Chondrocyte (in vitro differentiated cells): ENCODE results near the gene LONP1. TPM values are rescaled to one million over a fixed set of nuclear protein-coding genes. Genes with fewer than 3 reads are reported as not detected.

ENCODE experiments used
- DNase-seq: peaks from one replicate; pipeline ENCODE4 v3.0.0; 2021; ENCODE audit warnings: mixed read lengths, low spot score
- H3K27ac Mint-ChIP-seq: one replicate; pipeline ENCODE4 v1.8.0; 2021; ENCODE audit warnings: mild to moderate bottlenecking, moderate library complexity, mixed read lengths; ENCODE audit not compliant: unreplicated experiment
- H3K27me3 Mint-ChIP-seq: 2 replicates; pipeline ENCODE4 v1.8.0; 2021; ENCODE audit warnings: low read depth, mixed read lengths
- H3K36me3 Mint-ChIP-seq: 2 replicates; pipeline ENCODE4 v1.8.0; 2021; ENCODE audit warnings: low read depth, mixed read lengths
- H3K4me1 Mint-ChIP-seq: 2 replicates; pipeline ENCODE4 v1.8.0; 2021; ENCODE audit warnings: low read depth, mild to moderate bottlenecking, mixed read lengths
- H3K4me3 Mint-ChIP-seq: one replicate; pipeline ENCODE4 v1.8.0; 2021; ENCODE audit warnings: mild to moderate bottlenecking, moderate library complexity, mixed read lengths; ENCODE audit not compliant: unreplicated experiment
- H3K9me3 Mint-ChIP-seq: 2 replicates; pipeline ENCODE4 v1.8.0; 2021; ENCODE audit warnings: low read depth, mixed read lengths
- total RNA-seq: library from RNA; stranded (reverse); gene quantifications from 3 replicates; pipeline ENCODE4 v1.2.1, GENCODE V29; 2021
- TF ChIP-seq, protein P1 (sequence below): fragments of 200-600 bp; sonication (generic); IDR thresholded peaks from 2 replicates; pipeline ENCODE4 v1.5.0; 2021; ENCODE audit warnings: antibody characterized with exemption, mild to moderate bottlenecking, moderate library complexity

LONP1 gene
- total RNA-seq, 1 donor from 2014 or later: 116 TPM

DNA sequence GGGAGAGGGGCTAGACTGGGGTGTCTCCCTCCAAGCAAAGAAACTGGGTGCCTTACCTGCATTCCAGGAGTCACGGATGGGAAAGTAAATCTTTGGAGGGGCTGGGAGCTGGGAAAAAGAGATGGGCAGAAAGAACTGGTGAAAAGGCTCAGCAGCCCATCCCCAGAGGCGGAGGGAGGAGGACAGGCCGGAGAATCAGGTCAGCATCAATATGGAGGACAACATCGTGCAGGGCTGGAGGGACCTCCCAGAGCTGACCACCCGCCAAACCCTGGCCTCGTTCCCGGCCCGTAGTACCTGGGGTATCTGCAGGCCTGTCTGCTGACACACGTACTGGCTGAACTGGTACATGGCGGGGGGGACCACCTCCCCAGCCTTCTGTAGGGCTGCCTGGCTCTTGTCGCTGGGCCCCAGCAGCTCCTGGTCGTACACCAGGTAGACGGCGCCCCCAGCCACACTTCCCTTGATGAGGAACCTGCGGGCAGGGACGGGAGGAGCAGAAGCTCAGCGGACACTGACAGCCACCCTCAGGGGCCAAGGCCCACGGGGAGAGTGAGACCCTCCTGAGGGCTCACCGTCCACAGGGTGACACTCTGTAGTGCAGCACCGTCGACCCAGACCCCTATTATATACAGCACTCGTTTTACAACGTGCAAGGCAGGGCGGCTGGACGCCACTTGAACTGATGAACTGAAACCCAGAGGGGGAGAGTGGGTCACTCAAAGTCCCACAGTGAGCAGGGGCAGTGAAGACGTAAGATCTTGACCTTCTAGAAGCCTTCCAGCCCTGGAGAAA, 40.5 kb downstream of the LONP1 start:
- Mint-ChIP-seq H3K36me3 (no peaks in the 10 kb centered on the region), H3K4me3 (peak overlapping the region; percentile 100)
- TF ChIP-seq, protein P1, sequence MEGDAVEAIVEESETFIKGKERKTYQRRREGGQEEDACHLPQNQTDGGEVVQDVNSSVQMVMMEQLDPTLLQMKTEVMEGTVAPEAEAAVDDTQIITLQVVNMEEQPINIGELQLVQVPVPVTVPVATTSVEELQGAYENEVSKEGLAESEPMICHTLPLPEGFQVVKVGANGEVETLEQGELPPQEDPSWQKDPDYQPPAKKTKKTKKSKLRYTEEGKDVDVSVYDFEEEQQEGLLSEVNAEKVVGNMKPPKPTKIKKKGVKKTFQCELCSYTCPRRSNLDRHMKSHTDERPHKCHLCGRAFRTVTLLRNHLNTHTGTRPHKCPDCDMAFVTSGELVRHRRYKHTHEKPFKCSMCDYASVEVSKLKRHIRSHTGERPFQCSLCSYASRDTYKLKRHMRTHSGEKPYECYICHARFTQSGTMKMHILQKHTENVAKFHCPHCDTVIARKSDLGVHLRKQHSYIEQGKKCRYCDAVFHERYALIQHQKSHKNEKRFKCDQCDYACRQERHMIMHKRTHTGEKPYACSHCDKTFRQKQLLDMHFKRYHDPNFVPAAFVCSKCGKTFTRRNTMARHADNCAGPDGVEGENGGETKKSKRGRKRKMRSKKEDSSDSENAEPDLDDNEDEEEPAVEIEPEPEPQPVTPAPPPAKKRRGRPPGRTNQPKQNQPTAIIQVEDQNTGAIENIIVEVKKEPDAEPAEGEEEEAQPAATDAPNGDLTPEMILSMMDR: no peak

DNA sequence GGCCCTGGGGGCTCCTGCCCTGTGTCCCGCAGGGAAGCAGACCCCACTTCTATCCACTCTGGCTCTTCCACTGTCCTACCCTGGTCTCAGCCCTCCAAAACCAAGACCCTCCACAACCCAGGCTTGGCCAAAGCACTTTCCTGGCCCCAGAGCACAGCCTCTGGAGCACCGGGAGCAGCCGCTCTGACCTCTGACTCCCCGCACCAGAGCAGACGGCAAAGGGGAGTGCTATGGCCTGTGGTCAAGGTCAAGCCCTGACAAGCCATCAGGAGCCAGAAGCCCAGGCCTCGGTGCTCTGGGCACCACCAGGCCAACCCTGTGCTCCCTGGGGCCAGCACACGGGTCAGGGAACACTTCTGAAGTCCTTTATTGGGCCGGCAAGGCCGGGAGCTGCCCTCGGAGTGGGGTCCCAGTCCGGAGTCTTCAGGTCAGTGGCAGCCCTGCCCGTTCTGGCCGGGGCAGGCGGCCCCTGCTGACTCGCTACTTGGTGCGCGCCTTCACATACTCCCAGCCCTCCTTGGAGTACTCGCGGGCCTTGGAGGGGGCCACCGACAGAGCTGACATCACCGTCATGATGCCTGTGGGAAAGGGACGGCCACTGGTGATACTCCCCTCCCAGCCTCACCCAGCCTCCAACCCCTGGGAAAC, 41.8 kb downstream of the LONP1 start:
- no peak overlapping the region for H3K4me3 Mint-ChIP-seq
- peaks cover 1% of the 10 kb centered on the region for H3K36me3 Mint-ChIP-seq
- H3K9me3 Mint-ChIP-seq: no peaks in the 10 kb centered on the region
- DNase-seq: no peak
- no peaks in the 10 kb centered on the region for H3K27me3 Mint-ChIP-seq
- peaks cover 24% of the 10 kb centered on the region for H3K4me1 Mint-ChIP-seq
- H3K27ac Mint-ChIP-seq: no peak overlapping the region
- TF ChIP-seq, protein P1: no peak

More for the DNA sequence above, 40.5 kb downstream of the LONP1 start:
- Mint-ChIP-seq H3K9me3 (no peaks in the 10 kb centered on the region), H3K4me1 (peaks cover 24% of the 10 kb centered on the region), H3K27me3 (no peaks in the 10 kb centered on the region), H3K27ac (peak overlapping the region; percentile 97)
- no peak for DNase-seq

- no peaks in the 10 kb centered on the region for H3K9me3 Mint-ChIP-seq
- H3K36me3 Mint-ChIP-seq: peaks cover 1% of the 10 kb centered on the region
- H3K4me3 Mint-ChIP-seq: no peak overlapping the region
- TF ChIP-seq, protein P1: no peak
- no peak overlapping the region for H3K27ac Mint-ChIP-seq
- DNase-seq: no peak
- H3K27me3 Mint-ChIP-seq: no peaks in the 10 kb centered on the region
- H3K4me1 Mint-ChIP-seq: peaks cover 24% of the 10 kb centered on the region
Measured at GRCh38 chr19:5677580-5677979, 42.4 kb downstream of the LONP1 start.

- Mint-ChIP-seq H3K27ac (peak overlapping the region; percentile 12), H3K36me3 (peaks cover 1% of the 10 kb centered on the region), H3K4me3 (no peak overlapping the region), H3K27me3 (no peaks in the 10 kb centered on the region), H3K9me3 (no peaks in the 10 kb centered on the region), H3K4me1 (peaks cover 21% of the 10 kb centered on the region)
- TF ChIP-seq, protein P1: no peak
- no peak for DNase-seq
Measured at GRCh38 chr19:5677136-5677535, 42.8 kb downstream of the LONP1 start.

- H3K4me3 Mint-ChIP-seq: no peak overlapping the region
Measured at GRCh38 chr19:5676772-5677105, 43.2 kb downstream of the LONP1 start.

More at GRCh38 chr19:5676772-5677105, 43.2 kb downstream of the LONP1 start:
- H3K27me3 Mint-ChIP-seq: no peaks in the 10 kb centered on the region
- peaks cover 1% of the 10 kb centered on the region for H3K36me3 Mint-ChIP-seq
- no peaks in the 10 kb centered on the region for H3K9me3 Mint-ChIP-seq
- H3K27ac Mint-ChIP-seq: no peak overlapping the region
- no peak for DNase-seq
- H3K4me1 Mint-ChIP-seq: peaks cover 17% of the 10 kb centered on the region
- TF ChIP-seq, protein P1: no peak
